COLO668 (cell line): Measurements from ENCODE around the gene C4orf50.
"Not testable (repeated sequence)": the region's sequence is repeated elsewhere in the genome, so short reads cannot be mapped to it uniquely, and the experiment has no call there.

Experiments
- DNase-seq: peaks from one replicate; lab custom pipeline; 2025; ENCODE audit not compliant: unreplicated experiment; lab: John Stamatoyannopoulos, UW

Gene C4orf50

DNA sequence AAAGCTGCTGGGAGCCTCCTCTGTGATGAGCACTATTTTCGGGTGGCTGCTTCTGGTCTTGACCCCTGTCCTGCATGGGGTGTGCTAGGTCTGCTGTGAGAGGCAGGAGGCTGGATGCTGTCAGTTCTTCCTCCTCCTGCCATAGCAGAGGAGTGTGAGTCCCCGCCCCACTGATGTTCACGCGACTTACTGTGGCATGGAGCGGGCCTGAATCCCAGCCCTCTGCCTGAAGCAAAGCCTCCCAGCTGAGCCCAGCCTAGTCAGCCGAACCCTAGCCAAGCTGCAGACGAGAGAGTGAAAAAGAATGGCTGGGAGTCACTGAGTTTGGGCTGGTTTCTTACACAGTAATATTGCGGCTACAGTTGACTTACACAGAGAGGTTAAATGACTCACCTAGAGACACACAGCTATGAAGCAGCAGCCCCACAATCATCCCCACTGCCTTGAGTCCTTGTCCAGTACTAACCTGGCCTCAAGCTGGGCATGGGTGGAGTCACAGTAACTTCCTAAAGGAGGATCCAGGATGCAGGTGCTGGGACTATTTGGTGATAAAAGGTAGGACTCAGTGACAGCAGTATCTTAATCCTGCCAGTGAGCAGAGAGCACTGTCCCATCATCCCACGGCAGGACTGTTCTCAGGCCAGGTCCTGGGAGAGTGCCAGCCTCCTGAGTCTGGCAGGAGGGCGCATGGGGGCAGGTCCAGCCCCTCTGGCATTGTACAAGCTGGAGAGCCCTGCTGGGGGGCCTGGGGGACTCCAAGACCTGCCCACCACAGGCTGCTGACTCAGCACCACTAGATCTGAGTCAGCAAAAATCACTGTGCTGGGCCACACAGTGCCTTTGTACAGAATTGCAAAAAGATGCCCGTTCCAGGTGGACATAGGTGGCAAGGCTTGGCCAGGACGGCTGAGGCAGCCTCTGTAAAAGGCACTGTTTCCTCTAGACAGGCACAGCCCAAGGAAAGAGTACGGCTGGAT, 65.0 kb downstream of the C4orf50 start:
- no peak for DNase-seq

DNA sequence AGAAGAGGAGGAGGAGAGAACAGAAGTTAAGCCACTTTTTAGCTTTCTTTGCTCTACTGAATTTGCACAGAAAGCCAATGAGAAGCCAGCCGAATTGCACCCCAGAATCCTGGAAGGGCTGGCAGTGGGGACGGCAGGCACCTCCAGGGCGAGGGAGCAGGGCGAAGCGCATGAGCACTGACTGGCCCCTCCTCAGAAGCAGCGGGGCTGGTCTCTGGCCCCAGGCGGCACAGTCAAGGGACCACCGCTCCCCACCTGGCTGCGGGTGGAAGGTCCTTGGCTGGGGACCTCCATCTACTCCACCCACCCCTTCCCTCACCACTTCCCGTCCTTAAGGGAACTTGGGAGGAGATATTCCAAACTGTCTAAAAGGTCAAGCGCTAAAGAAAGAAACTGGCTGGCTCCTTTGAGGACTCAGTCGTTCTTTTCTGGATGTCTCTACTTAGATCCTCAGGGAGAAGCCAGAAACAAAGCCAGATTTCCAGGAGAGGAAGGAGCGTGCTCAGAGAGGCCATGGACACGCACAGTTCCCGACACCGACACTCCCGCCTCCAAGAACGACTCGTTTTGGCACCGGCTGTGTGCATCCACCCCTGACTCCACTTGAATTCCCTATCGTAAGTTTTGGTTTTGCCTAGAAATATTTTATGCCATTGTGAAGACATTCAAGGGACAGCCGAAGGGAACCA, 65.8 kb downstream of the C4orf50 start:
- no peak for DNase-seq

DNA sequence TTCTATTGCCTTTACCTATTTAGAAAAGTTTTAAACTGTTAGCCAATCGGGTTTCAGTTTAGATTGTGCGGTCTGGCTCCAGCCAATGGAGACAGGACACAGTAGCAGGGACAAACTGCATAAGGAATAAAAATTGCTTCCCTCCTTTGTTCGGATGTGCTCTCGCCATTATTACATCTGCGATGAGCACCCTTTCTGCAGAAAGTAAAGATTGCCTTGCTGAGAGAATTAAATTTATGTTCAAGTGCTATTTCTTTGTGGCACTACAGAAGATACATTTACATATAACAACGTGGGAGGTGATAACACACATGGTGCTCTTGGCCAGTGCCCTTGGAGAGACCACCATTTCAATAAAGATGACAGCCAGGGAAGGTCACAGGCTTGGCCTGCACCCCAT, 71.6 kb downstream of the C4orf50 start:
- not testable (repeated sequence) for DNase-seq

DNA sequence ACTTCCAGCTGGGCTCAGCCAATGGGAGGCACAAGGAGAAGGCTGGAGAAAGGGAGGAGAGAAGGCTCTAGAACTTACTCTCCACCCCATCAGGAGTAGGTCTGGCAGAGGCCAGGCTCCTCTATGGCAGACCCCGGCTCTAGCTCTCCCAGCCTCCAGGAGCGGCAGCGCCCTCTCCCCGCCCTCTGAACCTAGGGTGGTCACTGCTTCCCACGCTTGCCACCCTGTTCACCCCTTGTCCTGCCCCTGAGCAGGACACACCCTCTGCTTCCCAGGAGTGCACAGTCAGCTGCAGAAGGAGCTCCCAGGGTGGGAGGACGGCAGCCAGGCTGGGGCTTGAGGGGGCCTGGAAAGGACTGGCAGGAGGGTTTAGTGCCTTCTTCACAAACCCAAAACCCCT, 72.3 kb downstream of the C4orf50 start:
- DNase-seq, result no peak

DNA sequence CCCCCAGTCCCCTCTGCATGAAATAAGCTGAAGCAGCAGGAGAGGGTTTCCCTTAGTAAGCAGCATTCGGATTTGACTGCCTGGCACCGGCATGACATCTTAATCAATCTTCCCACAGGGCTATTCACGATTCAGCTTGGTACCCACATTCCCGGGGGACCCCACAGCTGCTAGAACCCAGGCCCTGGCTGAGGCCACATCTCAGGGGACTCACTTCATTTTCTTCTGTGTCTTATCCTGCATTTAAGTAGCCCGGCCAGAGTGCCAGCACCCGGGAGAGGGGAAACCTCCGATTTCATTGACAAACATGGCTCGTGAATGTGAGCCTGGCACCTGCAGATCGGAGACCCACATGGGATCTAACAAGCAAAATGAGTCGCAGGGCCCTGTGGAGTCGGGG, 73.1 kb downstream of the C4orf50 start:
- no peak for DNase-seq

DNA sequence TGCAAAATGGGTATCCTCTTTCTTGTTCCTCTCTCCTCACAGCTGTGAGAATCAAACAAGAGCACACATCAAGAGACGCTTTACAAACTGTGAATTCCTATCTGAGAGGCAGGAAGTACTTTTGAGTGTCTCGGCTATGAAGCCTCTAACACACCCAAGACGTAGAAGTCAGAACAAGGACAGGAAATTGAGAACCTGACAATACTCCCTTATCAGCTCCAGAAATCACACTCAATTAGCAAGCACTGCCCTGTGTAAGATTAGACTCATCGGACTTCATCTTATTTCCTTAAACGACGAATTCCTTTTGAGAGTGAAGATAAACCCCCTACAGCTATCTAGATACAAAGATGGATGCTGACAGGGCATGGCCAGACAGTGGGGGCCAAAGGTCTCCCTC, 74.7 kb downstream of the C4orf50 start:
- no peak for DNase-seq

DNA sequence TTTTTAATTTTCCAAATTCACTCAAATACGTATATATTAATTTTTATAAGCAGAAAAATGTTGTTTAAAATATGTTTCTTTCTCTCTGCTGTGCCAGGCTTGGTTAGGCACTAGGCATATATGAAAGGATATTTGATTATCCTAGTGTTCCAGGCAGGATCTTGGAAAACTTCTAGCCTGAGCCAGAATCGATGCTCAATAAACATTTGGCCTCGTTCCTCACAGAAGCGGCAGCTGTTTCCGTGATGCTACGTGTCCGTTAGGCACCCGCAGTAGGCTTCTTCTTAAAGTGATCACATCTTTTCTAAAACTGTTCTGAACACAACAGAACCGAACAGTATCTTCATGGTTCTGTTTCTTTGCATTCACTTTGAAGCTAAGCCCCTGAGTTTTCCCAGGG, 75.3 kb downstream of the C4orf50 start:
- peak; percentile 23 for DNase-seq

DNA sequence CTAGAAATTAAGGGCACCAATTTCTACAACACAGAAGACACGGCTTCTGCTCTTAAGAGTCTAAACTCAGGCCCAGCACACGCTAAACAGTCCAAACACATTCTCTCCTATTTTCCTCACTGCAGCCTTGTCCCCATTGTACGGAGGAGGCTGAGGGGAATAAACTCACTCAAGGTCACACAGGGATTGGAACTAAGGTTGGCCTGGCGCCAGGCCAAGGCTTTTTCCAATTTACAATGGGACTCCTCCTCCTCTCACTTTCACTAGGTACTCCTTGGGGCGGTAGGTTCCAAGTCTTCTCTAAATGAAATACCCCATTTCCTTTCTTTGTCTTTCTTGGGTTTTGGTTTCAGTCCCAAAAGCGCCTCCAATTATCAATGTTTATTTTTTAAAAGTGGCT, 76.6 kb downstream of the C4orf50 start:
- DNase-seq, result peak; percentile 15

DNA sequence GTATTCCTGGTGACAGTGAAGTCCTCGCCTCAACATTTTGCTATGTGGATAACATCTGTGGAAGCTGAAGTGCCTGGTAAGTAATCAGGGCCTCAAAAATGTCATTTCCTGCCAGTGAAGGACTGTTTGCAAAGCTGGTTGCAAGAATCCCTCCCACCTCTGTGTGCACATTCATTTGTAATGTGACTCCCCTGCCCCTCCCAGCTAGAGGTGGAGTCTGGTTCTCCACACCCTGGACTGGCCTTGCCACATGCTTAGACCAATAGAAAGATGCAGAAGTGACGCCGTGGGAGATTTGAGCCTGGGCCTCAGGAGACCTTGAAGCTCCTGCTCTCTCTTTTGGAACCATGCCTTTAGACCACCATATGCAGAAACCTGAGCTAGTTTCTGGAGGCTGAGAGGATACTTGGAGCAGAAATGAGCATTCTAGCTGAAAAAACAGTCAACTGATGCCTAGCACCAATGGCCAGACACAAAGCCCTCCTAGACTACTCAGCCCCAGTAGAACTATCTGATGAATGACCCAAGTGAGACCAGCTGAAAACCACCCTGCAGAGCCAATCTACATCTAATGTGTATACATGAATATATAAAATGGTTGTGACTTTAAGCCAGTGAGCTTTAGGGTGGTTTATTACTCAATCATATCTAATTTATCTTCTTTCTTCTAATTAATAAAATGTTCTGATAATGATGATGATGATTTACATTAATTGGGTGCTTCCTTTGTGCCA, 77.6 kb downstream of the C4orf50 start:
- peak; percentile 86 for DNase-seq

DNA sequence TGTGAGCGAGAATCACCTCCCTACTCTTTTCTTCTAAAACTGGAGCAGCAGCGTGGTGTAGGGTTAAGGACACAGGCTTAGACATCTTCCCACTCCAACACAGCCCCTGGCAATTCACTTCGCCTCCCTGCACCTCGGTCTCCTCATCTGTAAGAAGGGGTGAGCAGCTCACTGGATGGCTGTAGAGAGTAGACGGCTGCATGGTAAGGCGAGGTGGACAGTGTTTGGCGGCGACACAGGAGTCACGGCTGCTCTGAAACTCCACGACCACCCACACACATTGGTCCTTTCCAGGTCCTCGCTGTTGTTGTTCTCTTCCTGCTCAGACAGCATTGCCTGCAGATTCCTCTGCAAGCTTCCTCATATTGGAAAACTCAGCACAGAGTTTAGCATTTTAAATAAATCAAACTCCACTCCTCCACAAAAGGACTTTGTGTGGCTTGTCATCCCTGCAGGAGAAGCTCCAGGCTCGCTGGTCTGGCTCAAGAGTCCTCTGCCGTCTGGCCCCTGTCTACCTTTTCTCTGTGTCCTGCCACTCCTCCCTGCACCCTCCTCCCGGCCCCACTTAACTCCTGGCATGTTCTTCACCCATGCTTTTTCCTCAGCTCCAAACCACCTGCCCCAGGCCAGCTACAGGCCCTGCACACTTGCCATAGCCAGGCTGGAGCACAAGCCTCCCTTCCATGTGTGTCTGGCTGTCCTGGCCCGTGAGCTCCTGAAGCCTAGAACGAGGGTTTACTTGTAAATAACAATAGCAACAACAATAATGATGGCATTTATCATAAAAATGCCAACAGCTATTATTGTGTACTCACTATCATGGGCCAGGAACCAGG, 84.0 kb downstream of the C4orf50 start:
- DNase-seq, result no peak

DNA sequence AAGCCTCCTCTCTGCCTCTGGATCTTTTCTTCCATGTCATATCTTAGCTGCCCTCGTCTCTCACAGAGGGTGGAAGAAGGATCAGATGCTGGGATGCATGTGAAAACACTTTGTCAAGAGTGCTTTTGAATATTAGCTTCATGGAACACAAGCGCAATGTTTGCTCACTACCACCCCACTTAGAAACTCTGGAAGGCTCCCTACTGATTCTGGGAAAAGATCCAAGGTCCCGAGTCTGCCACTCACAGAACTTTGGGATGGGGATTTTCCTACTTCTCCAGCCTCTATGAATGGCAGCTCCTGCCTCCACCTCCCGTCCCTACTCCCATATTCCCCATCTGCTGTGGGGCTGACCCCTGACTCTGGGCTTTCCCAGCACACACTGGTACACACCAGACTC, 85.1 kb downstream of the C4orf50 start:
- DNase-seq, result peak; percentile 16

DNA sequence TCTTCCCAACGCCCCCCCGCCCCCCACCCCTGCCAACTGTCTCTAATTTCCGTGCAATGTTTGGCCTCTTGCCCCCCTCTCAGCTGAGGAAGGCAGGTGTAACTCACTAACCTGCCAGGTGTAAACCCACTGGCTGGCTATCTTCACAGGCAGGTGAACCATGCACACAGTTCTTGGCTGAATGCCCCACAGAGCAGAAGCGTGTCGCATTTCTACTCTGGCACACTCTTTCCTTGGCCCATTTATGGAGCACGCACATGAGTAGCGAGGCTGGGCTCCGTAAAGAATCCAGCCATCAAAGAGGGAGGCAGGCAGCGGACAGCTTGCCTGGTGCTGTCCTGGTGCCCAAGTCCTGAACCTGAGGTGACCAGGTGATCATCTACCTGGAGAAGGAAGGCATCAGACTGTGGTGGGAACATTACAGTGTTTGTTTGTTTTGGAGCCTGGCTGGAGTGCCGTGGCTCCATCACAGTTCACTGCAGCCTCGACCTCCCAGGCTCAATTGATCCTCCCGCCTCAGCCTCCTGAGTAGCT, 86.1 kb downstream of the C4orf50 start:
- peak; percentile 87 for DNase-seq

DNA sequence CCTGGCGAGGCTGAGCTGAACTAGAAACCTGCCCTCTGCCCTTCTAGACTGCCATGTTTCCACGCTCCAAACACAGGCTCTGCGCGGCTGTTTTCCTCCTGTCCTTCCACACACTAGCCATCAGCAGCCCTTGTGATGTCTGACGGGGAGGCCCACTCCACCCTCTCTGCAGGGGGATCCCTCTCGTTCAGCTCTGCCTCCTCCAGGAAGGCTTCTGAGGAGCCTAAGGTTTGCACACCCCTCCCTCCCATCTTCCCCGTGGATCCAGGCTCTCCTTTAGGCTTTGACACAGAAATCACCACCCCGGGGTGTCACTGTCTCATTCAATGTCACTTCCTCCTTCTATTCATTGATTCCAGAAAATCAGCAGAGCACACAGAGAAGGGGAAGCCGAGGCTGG, 86.7 kb downstream of the C4orf50 start:
- peak; percentile 42 for DNase-seq

DNA sequence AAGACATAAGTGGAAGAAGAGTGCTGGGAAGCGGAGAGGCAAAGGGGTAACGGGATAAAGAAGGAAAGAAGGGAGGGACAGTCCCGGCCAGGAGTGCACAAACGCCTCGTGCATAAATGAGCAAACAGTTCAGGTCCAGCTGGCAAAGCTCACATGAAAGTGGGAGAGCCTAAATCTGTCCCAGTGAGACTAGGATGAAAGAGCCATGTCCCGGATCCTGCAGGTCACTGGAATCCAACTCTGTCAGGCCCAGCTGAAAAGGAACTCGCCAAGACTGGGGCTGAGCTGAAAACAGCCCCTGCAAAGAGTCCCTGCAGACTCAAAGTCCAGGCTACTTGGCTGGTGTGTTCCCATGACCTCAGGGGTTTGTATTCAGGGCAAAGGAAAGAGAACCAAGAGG, 87.4 kb downstream of the C4orf50 start:
- DNase-seq, result no peak

DNA sequence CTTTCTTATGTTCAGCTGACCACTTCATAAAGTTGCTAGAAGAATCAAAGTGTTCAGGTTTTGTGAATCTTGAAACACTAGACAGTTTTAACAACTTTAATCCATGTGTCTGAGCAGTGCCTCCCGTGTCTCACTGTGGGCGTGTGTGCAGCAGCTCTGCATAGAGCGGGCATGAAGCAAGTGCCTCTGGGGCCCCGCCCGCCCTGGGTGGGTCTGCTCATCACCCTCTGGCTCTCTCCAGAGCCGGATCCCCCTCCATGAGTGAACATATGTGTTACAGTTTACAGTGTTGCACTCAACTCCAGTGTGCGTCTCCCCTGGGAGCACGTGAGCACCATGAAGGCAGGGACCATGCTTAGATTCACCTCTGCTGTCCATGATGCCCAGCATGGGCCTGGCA, 87.8 kb downstream of the C4orf50 start:
- no peak for DNase-seq

DNA sequence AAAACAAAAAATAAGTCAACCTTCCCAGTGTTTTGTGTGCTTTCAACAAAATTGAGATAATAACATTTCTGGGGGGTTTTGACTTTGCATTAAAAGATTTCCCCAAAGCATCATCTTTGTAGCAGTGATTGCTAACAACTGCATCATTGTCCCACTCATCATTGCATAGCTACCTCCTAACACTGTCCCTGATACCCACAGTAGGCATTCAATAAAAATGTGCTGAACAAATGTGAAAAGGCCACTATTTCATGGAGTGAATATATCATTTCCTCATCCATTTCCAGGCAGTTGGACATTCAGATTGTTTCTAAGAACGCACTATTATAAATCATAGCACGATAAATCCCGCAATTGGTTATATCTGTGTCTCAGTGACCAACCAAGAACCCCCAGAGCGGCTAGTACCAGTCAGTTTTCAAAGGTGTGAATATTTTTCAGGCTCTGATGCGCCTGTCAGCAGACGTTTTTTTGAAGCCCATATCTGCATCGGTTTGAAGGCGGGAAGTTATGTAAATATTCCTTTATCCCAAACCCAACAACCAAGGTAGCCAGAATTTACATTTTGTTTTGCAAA, 89.3 kb downstream of the C4orf50 start:
- DNase-seq, result no peak

DNA sequence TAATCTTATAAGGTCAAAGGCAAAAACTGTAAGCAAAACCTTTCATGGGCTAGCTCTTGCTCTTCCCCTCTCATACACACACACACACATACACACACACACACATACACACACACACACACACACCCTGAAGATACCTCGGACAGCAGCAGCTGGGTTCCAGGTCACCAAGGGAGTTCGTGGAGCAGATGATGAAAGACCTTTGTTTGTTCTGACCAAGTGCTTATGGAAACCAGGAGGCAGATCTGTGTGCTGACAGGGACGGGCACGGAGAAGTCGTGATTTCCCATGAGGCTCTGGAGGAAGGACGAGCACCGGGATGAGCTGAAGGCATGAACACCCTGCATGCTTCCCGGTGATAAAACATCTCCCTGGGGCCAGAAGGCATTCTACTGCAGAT, 90.0 kb downstream of the C4orf50 start:
- peak; percentile 68 for DNase-seq

DNA sequence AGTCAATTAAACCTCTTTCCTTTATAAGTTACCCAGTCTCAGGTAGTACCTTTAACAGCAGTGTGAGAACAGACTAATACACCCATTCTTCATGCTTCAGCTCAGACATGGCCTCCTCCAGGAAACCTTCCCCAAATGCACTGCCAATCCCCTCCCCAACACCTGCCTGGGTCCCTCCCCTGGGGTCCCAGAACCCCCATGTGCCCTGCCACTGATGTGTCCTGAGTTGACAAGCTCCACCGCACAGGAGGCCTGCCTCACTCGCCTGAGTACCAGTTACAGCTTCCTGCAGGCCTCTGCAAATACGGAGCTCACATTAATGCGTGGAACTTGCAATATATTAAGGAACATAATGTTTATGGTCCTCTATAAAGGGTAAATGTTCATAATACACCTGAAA, 90.5 kb downstream of the C4orf50 start:
- peak; percentile 20 for DNase-seq

DNA sequence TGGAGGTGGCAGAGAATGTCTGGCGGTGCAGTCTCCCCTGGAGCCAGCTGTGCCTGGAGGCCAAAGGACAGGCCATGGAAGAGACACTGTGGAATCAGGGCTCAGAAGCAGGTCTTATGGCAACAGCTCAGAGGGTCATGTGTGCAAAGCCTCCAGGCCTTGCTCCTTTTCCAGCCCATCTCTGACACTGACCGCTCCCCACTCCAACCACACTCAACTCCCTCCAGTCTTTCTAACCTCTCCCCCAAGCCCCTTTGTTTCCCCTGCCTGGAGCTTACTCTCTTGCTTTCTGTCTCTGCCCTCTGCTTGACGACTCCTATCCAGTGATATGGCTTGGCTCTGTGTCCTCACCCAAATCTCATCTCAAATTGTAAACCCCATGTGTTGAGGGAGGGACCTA, 91.1 kb downstream of the C4orf50 start:
- no peak for DNase-seq

DNA sequence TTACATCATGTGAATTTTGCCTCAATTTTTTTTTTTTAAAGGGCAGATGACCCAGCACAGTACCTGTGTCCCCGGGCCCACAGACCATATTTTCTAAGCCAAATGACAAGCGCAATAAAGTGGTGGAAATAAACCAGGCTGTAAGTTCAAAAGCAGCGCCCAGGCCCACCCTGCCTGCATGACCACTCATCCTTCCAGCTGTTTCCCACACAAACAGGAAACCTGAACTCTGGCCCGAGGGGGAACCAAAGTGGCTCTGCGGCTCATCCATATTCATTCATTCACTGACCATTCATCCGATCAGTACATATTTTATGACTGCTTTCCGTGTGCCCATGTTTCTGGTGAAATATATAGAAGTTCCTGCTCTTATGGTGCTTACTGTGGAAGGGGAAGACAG, 91.6 kb downstream of the C4orf50 start:
- DNase-seq, result no peak
